HFFc6 (cell line): ENCODE results near the gene GET3. TPM values are rescaled to one million over a fixed set of nuclear protein-coding genes. Genes with fewer than 3 reads are reported as not detected.

Source experiments
- DNase-seq: peaks from one replicate; pipeline ENCODE4 v3.0.0-alpha.2; 2018
- H3K27ac Mint-ChIP-seq: 2 replicates; pipeline ENCODE4 v1.8.0; 2020; ENCODE audit warnings: mild to moderate bottlenecking, mixed read lengths
- H3K27me3 Mint-ChIP-seq: 2 replicates; pipeline ENCODE4 v1.8.0; 2021; ENCODE audit warnings: mild to moderate bottlenecking, moderate library complexity, mixed read lengths; ENCODE audit not compliant: insufficient read depth
- H3K36me3 Mint-ChIP-seq: 2 replicates; pipeline ENCODE4 v1.8.0; 2021; ENCODE audit warnings: low read depth, mixed read lengths
- H3K4me1 Mint-ChIP-seq: 2 replicates; pipeline ENCODE4 v1.8.0; 2020; ENCODE audit warnings: low read depth, mixed read lengths
- H3K4me3 Mint-ChIP-seq: 2 replicates; pipeline ENCODE4 v1.8.0; 2020; ENCODE audit warnings: mild to moderate bottlenecking, moderate library complexity, mixed read lengths
- H3K9me3 Mint-ChIP-seq: 2 replicates; pipeline ENCODE4 v1.8.0; 2020; ENCODE audit warnings: mild to moderate bottlenecking, mixed read lengths
- CTCF ChIP-seq: fragments of 200-600 bp; sonication (generic); IDR thresholded peaks from 2 replicates; pipeline ENCODE4 v1.5.0; 2021; ENCODE audit warnings: antibody characterized with exemption, mild to moderate bottlenecking
- total RNA-seq, 6 experiments: library from RNA; stranded (reverse); fragmentation: NEBNext Ultra II Directional; extraction: Animal tissue kit (Norgen Biotek cat#: 25700); gene quantifications; 2 replicates in 1 of 6; 3 replicates in 5 of 6; pipeline ENCODE4 v1.2.3, GENCODE V29; 2021

GET3 gene
- total RNA-seq, 6 experiments from 2014 or later, result 97.0 to 116 (median 107) TPM

- Mint-ChIP-seq H3K27ac (no peak overlapping the region), H3K4me3 (no peak overlapping the region), H3K9me3 (no peaks in the 10 kb centered on the region), H3K4me1 (peaks cover 26% of the 10 kb centered on the region), H3K36me3 (no peaks in the 10 kb centered on the region), H3K27me3 (no peaks in the 10 kb centered on the region)
- no peak for TF ChIP-seq CTCF
- DNase-seq, result no peak
These were observed 47.1 kb downstream of the GET3 start for GRCh38 chr19:12784394-12784870.

- no peak for DNase-seq
These were observed 47.7 kb downstream of the GET3 start for GRCh38 chr19:12784871-12785430.

GRCh38 chr19:12785431-12786031 lies 48.2 kb downstream of the GET3 start:
- TF ChIP-seq CTCF, result no peak
- H3K27me3 Mint-ChIP-seq, result peaks cover 2% of the 10 kb centered on the region; the same call in 1 of the 2 replicates
- no peaks in the 10 kb centered on the region for H3K36me3 Mint-ChIP-seq
- no peaks in the 10 kb centered on the region for H3K9me3 Mint-ChIP-seq
- no peak for DNase-seq
- no peak overlapping the region for H3K27ac Mint-ChIP-seq
- H3K4me3 Mint-ChIP-seq, result no peak overlapping the region
- H3K4me1 Mint-ChIP-seq, result peaks cover 28% of the 10 kb centered on the region

More at GRCh38 chr19:12784871-12785430, 47.7 kb downstream of the GET3 start:
- H3K27ac Mint-ChIP-seq, result no peak overlapping the region
- H3K9me3 Mint-ChIP-seq, result no peaks in the 10 kb centered on the region
- peaks cover 23% of the 10 kb centered on the region for H3K4me1 Mint-ChIP-seq
- no peak overlapping the region for H3K4me3 Mint-ChIP-seq
- no peaks in the 10 kb centered on the region for H3K36me3 Mint-ChIP-seq
- H3K27me3 Mint-ChIP-seq, result no peaks in the 10 kb centered on the region
- no peak for TF ChIP-seq CTCF

GRCh38 chr19:12786141-12786870 lies 49.0 kb downstream of the GET3 start:
- Mint-ChIP-seq H3K4me3 (no peak overlapping the region), H3K36me3 (no peaks in the 10 kb centered on the region), H3K27ac (no peak overlapping the region), H3K4me1 (peaks cover 33% of the 10 kb centered on the region), H3K9me3 (no peaks in the 10 kb centered on the region), H3K27me3 (peaks cover 3% of the 10 kb centered on the region)
- no peak for TF ChIP-seq CTCF
- no peak for DNase-seq

DNA sequence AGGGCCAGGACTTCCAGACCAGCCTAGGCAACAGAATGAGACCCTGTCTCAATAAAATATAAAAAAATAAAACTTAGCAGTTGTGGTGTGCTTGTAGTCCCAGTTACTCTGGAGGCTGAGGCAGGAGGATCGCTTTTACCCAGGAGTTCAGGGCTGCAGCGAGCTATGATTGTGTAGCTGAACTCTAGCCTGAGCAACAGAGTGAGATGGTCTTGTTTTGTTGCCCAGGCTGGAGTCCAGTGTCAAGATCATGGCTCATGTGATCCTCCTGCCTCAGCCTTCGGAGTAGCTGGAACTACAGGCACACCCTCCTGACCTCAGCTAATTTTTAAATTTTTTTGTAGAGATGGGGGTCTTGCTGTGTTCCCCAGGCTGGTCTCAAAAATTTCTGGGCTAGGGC lies 49.7 kb downstream of the GET3 start:
- no peak overlapping the region for H3K4me3 Mint-ChIP-seq
- no peak for DNase-seq
- TF ChIP-seq CTCF, result no peak
- peaks cover 31% of the 10 kb centered on the region for H3K4me1 Mint-ChIP-seq
- H3K27ac Mint-ChIP-seq, result no peak overlapping the region
- H3K9me3 Mint-ChIP-seq, result peaks cover 4% of the 10 kb centered on the region; the same call in 1 of the 2 replicates
- no peaks in the 10 kb centered on the region for H3K36me3 Mint-ChIP-seq
- peaks cover 9% of the 10 kb centered on the region for H3K27me3 Mint-ChIP-seq
